Nucleus accumbens (tissue), 56 donors: ENCODE results near the gene HIVEP3.

Source experiments
- DNase-seq, 56 donors: peaks; one replicate each; lab custom pipeline; 2025; lab: John Stamatoyannopoulos, UW

The HIVEP3 gene

GRCh38 chr1:41501581-41501980 is 417.1 kb downstream of the HIVEP3 start:
- DNase-seq: no peak

DNA sequence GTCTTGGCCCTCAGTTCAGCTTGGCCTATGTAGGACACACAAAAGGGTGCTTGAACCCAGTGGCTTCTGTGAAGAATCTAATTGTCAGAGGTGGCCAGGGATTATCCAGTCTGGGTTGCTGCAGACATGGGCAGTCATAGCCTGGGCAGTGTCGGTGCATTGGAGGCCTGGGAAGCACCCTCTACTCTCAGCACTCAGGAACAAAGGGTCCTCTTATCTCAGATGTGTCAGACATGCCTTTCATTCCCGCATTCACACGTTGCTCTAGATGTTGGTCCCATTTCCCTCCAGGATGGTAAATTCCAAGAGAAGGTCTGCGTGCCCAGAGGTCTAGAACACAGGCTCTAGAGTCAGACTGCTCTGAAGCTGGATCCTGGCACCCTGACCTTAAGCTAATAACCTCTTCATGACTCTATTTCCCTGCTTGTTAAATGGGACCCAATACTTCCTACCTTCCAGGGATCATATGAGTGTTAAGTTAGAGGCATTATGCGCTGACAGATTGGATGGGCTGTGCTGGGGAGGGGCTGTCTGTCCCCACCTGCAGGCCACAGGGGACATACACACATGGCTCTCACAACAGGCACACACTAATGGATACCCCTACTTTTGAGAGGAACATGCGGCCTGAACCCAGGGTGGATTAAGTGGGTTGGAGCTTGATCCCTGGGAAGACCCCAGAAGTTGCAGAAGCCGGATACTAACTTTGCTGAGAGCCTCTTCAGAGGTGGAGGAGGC is 417.8 kb downstream of the HIVEP3 start:
- no peak for DNase-seq

- no peak for DNase-seq
Observed at GRCh38 chr1:41500378-41500777, 418.3 kb downstream of the HIVEP3 start.

DNA sequence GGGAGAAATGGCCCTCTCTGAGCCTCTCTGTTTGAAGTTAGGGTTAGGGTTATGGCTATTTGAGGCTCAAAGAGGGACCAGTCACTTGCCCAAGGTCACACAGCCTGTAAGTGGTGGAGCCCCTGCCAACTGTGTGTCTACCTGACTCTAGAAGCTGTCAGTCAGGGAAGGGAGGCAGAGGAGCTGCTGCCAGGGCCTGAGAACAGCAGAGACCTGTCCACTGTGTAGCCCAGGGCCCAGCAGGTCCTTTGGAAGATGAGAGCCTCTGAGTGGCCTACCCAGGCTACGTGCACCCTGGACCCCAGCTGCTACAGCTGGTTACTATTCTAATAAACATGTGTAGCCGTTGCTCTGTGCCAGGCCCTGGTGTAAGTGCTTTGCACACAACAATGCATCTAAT is 419.1 kb downstream of the HIVEP3 start:
- DNase-seq: no peak

- no peak for DNase-seq
Observed at GRCh38 chr1:41498804-41499203, 419.9 kb downstream of the HIVEP3 start.

DNA sequence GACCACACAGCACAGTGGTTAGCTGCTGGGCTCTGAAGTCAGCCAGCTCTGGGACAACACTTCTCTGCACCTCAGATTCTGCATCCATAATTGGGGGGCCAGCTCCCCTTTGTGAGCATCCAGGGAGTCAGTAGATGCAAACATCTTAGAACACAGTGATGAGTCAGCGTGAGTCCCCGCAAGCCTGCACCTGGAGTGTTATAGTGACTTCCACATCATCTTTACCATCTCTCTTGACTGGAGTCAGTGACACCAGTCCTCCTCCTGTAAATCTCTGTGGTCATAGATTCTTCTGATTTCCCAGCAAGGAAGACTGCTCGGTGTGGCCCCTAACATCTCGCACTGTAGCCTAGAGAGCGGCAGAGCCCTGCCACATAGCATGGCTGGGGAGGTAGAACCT is 420.3 kb downstream of the HIVEP3 start:
- DNase-seq: no peak

DNA sequence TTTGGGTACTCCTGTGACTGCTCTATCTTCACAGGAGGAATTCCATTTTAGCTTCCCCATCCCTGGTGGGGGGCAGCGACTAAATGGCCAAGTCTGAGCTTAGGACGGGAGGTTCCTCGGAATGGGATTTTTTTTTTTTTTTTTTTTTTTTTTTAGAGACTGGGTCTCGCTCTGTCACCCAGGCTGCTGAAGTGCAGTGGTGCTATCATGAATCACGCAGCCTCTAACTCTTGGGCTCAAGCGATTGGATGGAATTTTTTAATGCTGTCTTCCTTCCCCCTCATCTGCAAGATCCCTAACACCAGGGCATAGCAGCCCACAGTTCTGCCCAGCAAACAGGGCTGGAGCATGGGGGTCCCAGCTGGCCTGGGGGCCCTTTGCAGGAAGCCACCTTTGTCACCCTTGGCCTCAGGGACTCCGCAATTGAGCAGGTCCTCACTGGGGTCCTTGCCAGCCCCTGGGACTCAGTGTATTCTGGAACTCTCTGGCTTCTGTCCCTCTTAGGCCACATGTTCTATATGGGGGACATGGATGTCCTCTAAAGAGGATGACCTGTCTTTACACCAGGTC is 421.2 kb downstream of the HIVEP3 start:
- DNase-seq: no peak

GRCh38 chr1:41497056-41497440 is 421.7 kb downstream of the HIVEP3 start:
- DNase-seq: peak in 2 of 56 donors; percentile 21 to 30

- peak in 18 of 56 donors; percentile 10 to 77 (median 31) for DNase-seq
Observed at GRCh38 chr1:41496080-41497055, 422.4 kb downstream of the HIVEP3 start.

DNA sequence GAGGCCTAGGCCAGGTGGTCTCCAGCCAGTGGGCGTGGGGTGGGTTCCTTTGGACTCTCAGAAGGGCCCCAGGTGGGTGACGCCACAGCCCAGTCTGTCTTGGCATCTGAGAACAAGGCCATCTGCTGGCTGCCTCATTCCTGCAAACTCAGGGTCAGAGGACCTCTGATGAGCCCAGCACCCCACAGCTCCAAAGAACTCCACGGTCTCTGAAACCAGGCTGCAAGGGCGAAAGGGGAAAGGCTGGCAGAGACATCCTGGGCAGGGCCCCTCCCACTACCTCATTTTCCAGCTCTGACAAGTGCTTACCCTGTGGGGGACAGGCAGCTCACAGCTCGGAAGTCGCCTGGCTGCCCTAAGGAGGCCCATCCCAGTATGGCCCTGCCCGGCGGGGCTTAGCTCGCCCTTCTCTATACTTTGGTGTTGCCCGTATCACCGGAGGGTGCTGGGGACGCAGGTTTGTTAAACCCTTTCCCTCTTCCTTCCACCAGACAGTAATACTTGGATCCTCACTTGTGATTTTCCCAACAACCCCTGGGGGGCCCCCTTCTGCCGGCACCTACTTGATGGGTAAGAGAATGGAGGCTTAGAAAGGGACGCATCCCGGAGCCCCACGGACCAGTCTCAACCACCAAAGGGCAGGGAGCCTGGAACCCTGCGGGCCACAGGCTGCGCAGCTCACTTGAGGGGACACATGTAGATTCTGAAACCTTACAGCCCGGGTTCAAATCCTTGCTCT is 423.3 kb downstream of the HIVEP3 start:
- peak in 17 of 56 donors; percentile 5 to 59 (median 27) for DNase-seq

DNA sequence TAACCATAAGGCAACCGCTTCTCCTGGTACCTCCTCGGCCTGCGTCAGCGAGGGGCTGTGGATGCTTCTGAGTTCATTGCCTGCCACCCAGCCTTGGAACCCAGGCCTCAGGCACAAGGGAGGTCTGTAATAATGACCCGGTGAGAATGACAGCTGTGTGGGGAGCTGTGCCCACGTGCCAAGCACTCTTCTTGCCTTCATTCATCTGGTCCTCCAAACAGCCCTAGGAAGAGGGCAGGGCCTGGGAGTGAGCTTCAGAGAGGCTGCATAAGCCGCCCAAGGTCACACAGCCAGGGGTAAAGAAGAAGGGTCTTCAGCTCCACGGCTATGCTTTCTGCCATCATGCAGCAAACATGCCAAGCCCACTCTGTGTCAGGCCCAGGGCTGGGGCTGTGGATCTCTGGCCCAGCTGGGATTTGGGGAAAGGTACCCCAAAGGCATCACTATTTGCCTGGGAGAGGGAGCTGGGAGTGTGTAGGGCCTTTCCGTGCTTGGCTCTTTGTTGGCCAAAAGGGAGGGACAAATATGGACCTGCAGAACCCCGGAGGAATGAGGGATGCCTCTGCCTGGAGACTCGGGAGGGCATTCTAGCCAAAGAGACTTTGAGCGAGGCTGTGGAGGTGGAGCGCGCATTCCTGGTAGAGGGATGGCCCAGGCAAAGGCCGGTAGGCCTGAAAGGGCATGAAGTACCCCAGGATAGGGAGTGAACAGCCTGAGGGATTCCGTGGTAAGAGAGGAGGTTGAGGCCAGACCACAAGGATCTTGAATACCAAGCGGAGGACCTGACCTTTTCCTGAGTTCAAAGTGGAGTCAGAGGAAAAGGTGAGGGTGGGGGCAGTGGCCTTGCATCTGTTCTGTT is 424.1 kb downstream of the HIVEP3 start:
- no peak for DNase-seq

GRCh38 chr1:41493626-41494350 is 424.9 kb downstream of the HIVEP3 start:
- DNase-seq: no peak

DNA sequence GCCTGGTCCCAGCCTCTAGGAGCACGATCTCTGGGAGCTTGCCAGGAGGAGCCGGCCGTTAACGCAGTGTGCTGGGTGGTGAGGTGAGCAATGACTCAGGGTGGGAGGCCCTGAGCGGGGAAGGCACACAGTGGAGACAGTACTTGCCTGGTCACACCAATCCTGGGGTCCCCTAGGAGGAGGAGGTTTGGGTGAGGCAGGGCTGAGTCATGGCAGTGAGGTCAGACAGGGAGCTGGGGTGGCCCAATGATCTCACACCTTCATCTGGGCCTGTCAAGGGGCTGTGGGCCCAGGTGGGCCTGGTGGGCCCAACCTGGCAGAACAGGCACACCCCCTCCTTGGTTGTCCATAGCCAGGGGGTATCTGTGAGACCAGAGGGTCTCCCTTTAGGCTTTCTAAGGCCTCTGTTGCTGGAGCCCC is 425.6 kb downstream of the HIVEP3 start:
- DNase-seq: no peak

DNA sequence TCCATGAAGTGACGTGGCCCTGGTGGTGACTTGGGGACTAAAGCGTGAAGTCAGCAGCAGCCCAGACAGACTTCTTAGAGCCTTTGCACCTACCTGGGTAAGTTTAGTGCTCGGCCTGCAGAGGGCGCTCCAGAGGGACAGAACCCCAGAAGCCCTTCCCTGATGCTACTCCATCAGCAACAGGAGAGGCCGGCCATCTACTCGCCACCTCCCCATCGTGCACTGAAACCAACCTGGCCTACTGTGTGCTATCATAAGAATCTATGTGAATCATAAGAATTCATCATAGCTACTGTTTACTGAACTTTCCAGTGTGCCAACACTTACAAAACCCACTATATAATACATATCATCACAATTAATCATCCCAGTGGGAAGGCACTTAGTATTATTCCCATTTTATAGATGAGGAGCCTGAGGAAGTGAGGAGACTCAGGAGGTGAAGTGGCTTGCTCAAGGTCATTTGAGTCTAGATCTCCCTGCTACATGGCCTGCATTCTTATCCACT is 426.3 kb downstream of the HIVEP3 start:
- no peak for DNase-seq

GRCh38 chr1:41490911-41491310 is 427.8 kb downstream of the HIVEP3 start:
- DNase-seq: no peak

DNA sequence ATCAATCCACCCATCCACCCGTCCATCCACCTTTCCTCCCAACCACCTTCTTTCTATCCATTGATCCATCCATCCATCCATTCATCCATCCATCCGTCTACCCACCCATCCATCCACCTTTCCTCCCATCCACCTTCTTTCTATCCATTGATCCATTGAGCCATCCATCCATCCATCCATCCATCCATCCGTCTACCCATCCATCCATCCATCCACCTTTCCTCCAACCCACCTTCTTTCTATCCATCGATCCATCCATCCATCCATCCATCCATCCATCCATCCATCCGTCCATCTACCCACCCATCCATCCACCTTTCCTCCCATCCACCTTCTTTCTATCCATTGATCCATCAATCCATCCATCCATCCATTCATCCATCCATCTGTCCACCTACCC is 429.2 kb downstream of the HIVEP3 start:
- DNase-seq: no peak

DNA sequence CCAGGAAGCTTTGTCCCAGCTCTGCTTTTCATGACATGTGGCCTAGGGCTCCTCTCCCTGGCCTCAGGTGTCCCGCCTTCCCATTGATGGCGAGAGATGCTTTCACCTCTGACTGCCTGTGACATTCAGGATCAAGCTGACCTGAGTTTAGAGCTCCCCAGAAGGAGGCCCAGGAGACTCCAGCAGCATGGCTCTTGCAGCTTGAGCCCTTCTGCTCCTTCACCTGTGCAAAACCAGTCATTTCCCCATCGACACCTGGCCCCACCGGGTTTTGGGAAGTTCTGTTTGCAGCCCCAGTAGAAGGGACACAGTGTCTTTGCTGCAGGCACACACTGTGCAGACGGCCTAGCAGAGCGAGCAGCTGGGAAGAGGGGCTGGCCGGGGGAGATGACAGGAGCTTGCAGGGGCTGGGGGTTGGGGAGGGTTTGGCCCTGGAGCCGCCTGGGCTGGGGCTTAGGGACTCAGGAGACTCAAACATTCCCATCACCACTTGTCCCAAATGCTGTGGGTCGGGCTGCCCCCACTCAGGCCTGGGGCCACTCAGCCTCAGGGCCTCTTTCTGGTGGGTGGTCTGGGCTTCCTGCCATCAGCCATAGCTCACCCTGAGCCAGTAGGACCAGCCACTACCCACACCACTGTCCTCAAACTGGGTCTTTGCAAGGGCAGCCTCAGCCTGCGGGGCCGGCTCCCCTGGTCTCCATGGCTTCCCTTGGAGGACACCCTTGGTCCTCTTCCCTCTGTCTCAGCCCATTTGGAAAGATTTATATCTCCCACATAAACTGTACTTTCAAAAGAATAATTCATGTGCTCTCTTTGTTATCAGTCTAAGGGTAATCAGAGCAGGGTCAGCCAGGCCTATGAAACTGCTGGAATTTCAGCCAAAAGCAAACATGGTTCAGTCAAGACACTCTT is 430.4 kb downstream of the HIVEP3 start:
- no peak for DNase-seq
